Amniotic stem cell (primary cell): Measurements from ENCODE around the gene CBX4.

Source experiments
- DNase-seq: peaks from one replicate; lab custom pipeline; 2025; lab: John Stamatoyannopoulos, UW

Gene CBX4

GRCh38 chr17:79785900-79786810 lies 53.1 kb downstream of the CBX4 start:
- no peak for DNase-seq

GRCh38 chr17:79785017-79785899 lies 54.0 kb downstream of the CBX4 start:
- DNase-seq, result no peak

DNA sequence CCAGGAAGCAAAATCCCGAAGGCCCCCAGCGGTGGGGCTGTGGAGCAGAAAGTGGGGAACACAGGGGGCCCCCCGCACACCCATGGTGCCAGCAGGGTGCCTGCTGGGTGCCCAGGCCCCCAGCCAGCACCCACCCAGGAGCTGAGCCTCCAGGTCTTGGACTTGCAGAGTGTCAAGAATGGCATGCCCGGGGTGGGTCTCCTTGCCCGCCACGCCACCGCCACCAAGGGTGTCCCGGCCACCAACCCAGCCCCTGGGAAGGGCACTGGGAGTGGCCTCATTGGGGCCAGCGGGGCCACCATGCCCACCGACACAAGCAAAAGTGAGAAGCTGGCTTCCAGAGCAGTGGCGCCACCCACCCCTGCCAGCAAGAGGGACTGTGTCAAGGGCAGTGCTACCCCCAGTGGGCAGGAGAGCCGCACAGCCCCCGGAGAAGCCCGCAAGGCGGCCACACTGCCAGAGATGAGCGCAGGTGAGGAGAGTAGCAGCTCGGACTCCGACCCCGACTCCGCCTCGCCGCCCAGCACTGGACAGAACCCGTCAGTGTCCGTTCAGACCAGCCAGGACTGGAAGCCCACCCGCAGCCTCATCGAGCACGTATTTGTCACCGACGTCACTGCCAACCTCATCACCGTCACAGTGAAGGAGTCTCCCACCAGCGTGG lies 54.8 kb downstream of the CBX4 start:
- DNase-seq, result no peak

DNA sequence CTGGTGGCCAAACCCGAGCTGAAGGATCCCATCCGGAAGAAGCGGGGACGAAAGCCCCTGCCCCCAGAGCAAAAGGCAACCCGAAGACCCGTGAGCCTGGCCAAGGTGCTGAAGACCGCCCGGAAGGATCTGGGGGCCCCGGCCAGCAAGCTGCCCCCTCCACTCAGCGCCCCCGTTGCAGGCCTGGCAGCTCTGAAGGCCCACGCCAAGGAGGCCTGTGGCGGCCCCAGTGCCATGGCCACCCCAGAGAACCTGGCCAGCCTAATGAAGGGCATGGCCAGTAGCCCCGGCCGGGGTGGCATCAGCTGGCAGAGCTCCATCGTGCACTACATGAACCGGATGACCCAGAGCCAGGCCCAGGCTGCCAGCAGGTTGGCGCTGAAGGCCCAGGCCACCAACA lies 55.3 kb downstream of the CBX4 start:
- DNase-seq, result no peak
